ENCODE measurements around the gene NR2C2.
A peak's percentile ranks its signal among the peaks of the same experiment; 100 is the strongest.

NR2C2 gene

DNA sequence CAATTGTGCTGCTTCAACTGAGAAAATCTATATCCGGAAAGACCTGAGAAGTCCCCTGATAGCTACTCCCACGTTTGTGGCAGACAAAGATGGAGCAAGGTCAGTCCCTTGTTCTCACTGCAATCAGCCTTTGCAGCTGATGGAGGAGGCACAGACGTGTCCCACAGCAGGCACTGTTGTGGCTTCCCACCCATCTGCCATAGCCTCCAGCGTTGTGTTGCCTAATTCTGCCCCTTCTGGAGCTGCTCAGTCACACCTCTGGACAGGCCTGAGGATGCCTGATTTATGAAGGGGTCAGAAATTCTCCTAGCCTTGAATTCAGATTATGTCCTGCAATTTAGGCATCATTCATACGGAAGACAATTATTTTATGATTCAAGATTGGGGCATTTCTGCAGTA lies 75.9 kb downstream of the NR2C2 start:
- DNase-seq (ENCODE audit: low spot score) = no peak

DNA sequence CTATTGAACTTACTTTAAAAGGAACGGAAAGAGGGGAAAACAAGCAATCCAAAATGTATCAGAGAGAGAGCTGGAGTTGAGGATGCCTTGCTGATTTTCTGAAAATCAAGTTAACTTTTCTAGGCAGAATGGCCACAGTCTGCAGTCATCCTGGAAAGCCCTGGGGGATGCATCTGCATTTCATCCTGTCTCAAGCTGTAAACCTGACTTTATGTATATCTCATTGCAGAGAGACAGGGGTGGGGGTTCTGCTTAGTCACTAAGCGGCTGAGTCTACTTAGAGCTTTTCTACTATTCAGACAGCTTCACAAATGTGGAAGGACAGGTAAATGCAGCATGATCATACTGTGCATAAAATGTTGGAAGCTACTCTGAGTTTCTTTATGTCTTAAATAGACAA lies 76.3 kb downstream of the NR2C2 start:
- DNase-seq (ENCODE audit: low spot score) = no peak

DNA sequence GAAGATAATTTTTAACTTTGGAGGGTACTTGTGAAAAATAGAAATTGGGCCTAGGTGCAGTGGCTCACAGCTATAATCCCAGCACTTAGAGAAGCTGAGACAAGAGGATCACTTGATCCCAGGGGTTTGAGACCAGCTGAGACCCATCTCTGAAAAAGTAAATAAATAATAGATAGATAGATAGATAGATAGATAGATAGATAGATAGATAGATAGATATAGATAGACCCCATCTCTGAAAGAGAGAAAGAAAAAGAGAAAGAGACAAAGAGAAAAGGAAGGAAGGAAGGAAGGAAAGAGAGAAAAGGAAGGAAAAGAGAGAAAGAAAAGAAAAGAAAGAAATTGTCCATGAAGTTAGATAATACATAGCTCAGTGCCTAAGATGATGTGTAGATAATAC lies 82.2 kb downstream of the NR2C2 start:
- DNase-seq (ENCODE audit: low spot score) = no peak

DNA sequence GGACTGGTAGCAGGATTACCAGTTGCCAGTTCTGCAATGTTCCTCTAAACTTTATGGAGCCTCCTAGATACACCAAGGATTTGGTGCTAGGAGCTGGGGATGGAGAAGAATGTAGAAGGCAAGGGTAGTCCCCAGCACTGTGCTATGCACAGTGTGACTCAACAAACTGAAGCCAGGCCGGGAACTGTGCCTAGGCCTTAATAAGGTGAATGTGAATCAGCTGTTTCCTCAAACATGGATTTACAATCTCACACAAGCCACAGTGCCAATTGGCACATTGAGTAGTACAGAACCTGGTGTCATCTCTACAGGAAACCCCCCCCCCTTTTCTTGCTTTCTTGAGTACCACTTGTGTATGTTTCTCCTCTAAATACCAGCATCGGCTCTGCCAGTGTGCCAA lies 85.3 kb downstream of the NR2C2 start:
- no peak for DNase-seq (ENCODE audit: low spot score)

DNA sequence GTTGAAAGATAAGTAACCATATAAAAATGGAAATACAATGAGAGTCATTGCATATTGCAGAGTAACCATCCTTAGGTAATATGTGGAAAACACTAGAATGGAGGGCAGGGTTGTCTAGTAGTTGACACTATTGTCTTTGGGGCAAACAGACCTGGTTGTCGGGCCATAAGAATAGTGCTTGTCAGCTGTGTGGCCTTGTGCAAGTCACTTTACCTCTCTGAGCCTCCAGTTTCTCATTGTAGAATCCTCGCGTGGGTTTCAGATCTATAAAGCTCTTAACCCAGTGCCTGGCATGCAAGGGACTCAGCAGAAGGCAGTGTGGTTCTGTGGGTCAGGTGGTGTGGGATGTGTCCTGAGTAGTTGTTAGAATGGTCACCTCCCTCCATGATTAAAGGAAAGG lies 85.7 kb downstream of the NR2C2 start:
- DNase-seq (ENCODE audit: low spot score) = no peak

DNA sequence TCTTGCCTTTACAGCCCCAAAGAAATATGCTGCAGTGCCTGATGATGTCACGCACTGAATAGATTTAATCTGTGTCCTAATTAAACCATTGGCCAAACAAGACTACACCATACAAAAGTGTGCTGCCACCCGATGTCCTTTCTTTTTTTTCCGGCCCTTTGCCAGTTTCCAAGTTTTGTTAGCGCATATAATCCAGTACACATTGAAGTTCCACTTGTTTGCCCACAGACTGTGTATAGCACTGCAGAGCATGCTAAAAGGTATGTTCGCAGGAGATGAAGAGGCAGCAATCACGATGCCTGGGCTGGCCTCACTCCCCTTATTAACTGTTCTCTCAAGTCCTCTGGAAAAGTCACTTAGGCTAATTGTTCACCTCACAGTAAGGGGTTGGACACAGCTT lies 90.9 kb downstream of the NR2C2 start:
- no peak for DNase-seq (ENCODE audit: low spot score)

DNA sequence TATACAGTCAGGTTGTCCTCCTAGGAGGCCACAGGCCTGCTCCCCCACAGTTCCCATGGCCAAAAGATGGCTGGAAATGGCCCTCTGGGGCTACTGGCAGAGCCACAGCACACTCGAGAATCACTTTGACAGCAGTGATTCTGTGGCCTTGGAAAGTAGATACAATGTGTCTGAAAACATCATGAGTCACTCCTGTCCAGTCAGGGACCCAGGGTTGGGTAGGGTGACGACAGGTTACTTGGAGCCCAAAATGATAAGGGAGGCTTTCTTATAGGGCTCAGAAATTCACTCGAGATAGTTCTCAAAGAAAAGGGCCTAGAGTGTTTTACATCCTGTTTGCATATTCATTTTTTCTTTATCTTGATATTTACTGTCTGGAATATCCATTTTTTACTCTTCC lies 93.5 kb downstream of the NR2C2 start:
- no peak for DNase-seq (ENCODE audit: low spot score)

DNA sequence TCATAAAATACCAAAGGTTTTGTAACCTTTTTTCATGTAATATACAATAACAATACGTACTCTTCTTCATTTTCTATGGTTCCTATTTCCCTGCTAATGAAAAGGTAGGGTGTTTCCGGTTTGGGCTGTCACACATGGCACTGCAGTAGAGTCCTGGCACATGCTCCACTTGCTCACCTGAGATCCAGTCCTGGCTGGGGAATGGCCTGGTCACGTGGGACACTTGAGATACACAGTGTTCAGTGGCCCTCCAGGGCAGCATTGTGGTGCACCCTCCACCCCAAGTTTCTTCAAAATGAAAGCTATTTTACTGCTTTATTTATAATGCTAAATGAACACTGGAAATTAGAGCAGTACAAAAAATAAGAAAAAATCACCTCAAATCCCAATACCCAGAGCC lies 94.6 kb downstream of the NR2C2 start:
- no peak for DNase-seq (ENCODE audit: low spot score)

DNA sequence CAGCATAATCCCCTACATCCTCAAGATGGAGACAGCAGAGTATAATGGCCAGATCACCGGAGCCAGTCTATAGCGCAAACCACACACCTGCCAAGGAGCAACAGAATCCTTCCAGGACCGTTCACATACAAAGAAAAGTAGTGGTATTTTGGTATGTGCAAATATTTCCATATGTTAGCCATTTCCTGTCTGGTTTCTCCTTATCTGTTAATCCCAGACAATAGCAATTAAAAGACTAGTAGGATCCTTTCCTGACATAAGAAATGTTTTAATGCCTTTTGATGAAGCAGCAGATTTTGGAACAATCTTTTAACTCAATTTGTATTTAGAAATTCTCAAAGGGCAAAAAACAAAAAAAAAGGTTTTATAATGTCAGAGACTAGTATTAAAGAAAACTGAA lies 95.6 kb downstream of the NR2C2 start:
- peak; percentile 43 for DNase-seq (ENCODE audit: low spot score)

DNA sequence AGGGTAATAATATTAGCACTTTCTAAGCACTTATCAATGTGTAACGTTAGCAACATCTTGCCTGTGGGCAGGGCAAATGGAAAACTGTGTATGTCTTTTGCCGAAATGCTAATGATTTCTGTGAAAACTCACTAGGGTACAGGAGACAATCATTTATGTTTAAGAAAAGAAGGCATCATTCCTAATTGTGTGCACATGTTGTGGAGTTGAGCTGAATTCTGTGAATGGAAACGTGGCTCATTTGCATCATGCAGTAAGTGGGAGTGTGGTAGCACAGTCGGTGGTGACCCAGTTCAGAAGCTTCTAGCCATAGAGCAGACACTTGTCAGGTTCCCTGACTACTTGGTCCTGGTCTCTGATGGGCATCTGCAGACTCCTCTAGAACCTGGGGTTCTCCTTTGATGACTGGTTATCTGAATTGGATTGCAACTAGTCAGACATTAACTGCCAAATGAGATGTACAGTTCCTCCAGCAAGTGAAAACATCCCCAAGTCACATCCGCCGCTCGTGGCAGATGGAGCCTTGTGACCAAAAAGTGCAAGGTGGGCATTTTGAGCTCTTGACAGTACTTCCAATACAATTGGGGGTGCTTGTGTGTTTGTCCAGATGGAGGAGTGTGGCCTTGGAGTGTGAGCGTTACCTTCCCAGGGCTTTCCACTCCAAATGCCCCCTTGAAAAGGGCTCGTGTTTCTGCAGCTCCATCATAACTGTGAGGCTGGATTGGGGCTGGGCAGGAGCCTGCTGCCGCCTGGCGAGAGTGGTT lies 96.2 kb downstream of the NR2C2 start:
- DNase-seq (ENCODE audit: low spot score) = no peak

DNA sequence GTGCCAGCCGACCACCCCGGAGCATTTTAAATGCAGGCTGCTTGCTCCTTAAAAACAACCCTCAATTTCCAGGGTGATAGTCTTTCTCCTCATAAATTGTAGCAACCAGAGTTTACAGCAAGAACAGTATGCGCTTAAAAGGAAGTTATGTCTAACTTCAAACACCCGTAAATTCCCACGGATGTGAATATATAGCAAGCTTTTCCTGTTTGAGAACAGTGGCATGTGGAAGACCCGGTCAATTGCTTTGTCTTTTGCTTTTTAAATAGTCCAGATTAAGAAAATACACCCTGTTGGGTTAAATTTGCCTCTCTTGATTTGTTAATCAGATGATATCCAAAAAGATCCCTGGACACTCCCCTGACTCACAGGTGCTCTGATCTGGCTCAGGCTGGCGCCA lies 96.9 kb downstream of the NR2C2 start:
- peak; percentile 55 for DNase-seq (ENCODE audit: low spot score)

DNA sequence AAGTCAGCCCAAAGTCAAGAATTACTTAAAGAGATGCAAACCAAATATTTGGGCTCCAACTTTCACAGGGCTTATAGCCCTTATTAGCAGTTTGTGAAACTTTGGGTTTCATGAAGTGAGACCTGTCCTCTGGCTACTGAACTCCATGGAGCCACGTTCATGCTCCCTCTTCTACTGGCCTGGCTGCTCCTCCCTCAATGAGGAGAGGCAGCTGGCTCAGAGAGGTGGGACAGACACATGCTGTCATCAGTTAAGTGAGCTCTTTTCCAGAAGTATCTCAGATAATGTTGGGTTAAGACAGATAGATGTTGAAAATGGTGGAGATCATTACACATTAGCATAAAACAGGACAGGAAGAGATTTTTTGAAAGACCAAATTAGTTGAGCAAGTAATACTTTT lies 98.3 kb downstream of the NR2C2 start:
- no peak for DNase-seq (ENCODE audit: low spot score)

DNA sequence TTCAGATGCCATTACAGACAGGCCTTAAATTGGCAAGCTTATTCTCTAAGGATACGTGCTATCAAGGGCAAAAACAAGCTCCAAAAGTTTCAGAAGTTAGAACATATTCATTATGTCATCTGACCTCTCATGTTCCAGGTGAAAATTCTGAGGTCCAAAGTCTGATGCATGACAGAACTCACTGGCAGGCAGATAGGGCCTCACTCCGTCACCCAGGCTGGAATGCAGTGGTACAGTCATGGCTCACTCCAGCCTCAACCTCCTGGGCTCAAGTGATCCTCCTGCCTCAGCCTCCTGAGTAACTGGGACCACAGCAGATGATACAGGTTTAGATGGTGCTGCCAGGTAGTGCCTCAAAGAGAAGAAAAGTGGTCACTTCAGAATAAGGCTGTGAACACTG lies 102.2 kb downstream of the NR2C2 start:
- DNase-seq (ENCODE audit: low spot score) = no peak

DNA sequence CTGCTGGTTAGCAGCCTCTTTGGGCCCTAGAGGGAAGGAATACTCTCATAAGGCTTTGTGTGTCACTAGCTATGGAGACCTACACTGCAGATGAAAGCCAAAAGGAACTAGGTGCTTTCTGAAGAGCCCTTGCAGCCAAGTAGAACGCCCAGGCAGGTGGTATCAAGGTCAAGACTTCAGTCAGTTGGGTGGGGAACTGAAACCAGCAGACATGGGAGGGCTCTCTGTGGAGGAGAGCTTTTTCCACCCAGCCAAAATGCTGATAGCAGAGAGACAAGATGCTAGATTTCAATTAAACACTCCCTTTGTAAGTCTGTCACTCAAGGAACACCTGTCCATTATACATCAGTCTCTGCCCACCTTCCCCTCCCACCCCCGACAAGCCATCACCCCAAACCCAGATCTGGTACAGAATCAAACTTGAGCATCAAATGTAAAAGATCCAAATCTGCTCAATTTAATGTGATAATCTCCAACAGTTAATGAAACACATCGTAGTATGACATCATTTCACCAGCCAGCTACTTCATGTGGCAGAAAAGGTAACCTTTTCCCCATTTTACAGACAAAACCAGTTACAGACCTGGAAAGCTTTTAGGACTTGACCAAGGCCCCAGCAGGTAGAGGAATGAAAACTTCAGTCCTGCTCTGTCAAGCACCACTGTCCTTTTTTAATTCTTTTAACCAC lies 103.2 kb downstream of the NR2C2 start:
- no peak for DNase-seq (ENCODE audit: low spot score)

DNA sequence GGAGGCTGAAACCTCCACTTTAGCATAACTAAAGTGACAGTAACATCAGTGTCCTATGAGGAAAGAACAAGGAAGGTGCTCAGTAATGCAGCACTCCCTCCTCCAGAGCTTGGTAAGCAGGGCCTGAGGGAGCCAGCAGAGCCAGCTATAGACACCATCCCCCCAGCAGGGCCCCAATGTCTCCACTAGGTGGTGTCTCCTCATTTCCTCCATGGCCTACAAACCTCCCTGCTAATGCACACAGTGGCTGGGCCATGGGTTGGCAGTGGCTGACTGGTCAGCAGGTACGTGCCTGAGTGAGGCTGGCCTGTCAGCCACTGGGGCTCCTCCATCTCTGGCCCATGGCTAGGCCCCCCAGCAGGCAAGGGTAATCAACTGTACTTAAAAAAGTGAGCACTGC lies 104.1 kb downstream of the NR2C2 start:
- peak; percentile 52 for DNase-seq (ENCODE audit: low spot score)

DNA sequence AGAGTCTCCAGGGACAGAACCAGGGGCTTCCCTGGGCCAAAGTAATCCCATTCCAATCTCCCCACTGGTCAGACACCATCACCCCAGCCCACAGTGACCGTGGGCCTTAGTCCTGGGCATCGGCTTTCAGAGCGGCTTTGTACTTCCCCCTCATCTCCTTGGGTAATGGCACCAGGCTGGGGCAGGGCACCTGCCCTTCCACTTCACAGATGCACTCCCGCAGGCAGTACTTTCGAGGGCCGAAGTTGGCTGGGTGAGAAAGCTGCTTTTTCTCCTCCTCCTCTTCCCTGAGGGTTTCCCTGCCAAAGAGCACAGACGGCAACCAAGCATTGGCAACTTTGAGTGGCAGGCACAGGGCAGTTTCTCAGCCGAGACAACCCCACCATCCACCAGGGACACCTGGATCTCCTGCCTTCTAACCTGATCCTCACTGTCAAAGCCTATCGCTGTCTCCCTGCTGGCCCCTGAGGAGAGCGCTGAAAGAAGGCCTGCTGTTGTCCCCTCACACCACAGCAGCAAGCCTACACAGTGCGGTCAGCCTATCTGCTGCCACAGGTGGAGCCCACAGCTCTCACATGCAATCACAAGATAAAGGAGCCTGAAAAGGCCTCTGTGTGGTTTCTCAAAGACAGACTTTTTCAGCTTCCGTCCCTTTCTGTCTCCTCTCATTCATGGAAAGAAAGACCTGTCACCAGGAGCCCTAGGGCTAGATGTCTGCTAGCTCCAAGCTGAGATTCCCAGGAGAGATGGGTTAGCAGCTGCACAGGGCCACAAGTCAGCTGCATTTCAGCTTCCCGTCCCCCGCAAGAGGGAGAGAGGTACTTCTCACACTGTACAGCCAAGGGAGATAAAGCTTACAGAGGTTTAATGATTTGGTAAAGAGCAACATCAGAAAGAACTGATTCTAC lies 105.2 kb downstream of the NR2C2 start:
- DNase-seq (ENCODE audit: low spot score) = no peak

DNA sequence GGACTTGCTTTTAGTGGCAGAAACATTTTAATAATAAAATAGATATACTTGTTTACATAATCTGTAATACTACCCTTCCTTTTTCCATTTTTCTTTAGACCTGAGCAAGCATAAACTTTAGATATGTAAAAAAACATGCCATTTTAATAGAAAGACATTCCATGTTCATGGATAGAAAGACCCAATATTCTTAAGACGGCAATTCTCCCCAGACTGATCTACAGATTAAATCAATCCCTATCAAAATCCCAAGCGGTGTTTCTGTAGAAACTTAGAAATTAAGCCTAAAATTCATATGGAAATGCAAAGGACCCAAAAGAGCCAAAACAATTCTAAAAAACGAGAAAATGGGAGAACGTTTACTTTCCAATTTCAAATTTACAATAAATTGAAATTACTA lies 106.2 kb downstream of the NR2C2 start:
- DNase-seq (ENCODE audit: low spot score) = no peak

DNA sequence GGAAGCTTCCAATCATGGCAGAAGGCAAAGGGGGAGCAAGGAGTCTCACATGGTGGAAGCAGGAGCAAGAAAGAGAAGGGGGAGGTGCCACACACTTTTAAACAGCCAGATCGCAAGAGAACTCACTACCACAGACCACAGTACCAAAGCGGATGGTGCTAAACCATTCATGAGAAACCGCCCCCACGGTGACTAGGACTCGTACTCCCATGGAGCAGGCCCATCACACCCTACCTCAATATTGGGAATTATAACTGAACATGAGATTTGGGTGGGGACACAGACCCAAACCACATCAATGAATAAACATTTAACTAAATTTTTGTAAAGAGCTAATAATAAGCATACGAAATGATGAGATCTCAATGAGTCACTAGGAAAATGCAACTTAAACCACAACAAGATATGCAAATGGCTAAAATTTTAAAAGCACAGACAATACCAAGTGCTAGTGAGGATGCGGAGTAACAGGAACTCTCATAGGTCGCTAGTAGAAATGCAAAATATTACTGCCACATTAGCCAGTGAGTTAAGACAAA lies 107.7 kb downstream of the NR2C2 start:
- no peak for DNase-seq (ENCODE audit: low spot score)

DNA sequence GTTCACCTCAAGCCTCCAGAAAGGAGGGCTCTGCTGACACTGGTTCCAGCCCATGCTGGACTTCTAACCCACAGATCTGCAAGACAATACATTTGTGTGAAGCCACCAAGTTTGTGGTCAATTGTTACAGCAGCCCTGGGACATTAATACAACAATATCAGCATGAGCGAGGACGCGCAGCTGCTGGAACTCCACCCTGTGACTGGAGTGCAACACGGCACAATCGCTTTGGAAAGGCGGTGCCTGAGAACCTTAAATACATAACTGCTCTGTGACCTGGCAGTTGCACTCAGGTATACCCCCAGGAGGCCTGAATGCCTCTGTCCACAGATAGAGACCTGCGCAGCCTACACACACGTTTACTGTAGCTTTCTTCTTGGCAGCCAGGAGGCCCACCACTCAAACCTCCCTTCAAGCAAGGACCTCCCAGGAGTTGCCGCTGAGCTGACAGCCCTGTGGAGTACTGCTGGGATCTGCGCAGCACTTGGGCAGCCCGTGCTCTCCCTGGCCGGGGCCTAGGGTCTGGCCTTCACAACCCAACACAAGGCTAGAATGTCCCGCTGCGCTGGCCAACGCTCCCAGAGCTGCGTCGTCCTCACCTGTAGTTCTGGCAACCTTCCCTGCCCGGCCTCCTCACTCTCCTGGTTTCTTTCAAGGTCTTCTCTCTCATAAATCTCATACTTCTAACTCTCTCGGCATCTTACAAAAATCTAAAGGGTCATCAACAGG lies 109.5 kb downstream of the NR2C2 start:
- no peak for DNase-seq (ENCODE audit: low spot score)

DNA sequence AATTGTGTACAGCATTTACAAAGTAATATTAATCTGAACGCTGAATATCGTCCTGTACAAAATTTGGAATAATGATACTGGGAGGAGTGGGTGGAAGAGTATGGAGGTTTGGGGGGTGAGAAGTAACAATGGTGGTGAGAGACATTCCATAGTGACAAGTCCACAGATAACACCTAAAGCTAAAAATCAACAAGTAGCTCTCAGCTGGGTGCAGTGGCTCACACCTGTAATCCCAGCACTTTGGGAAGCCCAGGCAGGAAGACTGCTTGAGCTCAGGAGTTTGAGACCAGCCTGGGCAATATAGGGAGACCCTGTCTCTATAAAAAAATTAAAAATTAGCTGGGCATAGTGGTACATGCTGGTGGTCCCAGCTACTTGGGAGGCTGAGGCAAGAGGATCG lies 112.6 kb downstream of the NR2C2 start:
- no peak for DNase-seq (ENCODE audit: low spot score)

DNA sequence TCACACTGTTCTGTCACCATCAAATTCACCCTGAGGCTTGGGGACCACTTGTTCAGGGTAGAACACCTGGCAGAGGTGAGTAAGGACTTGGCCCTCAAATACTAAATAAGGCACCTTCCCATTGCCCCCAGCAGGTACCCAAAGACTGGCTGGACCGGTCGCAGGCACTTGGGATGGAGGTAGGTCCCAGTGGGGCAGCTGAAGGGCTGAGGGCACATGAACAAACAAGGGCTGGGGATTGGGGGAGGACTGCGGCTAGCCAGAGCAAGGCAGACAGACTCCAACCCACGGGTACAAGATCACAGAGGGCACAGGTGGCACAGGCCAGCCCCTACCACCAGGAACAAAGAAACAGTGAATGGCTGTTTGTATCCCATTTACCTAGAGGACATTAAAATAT lies 115.9 kb downstream of the NR2C2 start:
- no peak for DNase-seq (ENCODE audit: low spot score)
